Hematopoietic multipotent progenitor cell treated with erythropoietin and hydrocortisone succinate and interleukin-3 and kit ligand, for 17 days (in vitro differentiated cells): ENCODE data around the gene LGI2.
"Not testable (repeated sequence)": the region's sequence is repeated elsewhere in the genome, so short reads cannot be mapped to it uniquely, and the experiment has no call there.

ENCODE experiments used
- DNase-seq: peaks from one replicate; pipeline ENCODE4 v3.0.0-alpha.2; 2015; ENCODE audit warnings: low spot score

LGI2 gene

GRCh38 chr4:25050370-25051078, 19.8 kb upstream of the LGI2 start:
- DNase-seq = peak; percentile 64

GRCh38 chr4:25043548-25043947, 12.8 kb upstream of the LGI2 start:
- DNase-seq = no peak

GRCh38 chr4:25033526-25033925, 2.8 kb upstream of the LGI2 start:
- no peak for DNase-seq

- DNase-seq = no peak
Measured at GRCh38 chr4:25032126-25032525, 1.4 kb upstream of the LGI2 start.

DNA sequence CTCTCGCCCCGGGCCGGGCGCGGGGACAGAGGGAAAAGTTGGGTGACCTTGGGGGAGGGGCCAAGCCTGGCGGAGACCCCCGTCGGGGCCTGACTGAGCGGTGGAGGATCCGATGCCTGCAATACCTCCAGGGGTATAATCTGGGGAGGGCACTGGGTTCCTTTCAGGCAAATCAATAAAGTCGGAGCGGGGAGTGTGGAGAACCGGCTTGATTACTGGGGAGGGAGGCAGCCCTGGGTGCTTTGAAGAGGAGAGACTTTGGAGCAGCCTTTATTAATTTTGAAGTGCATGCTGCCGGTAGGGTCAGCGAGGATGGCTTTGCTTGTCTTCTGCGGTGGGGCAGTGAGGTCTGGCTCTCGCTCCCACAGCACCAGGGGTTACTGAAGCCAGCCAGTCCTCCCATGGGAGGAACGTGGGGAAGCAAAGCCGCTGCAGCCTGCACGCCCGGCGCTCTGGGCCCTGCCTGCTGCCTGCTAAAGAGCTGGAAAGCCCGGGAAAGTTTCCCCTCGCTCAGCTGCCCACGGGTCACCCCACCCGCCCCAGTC, 403 bp upstream of the LGI2 start:
- no peak for DNase-seq

DNA sequence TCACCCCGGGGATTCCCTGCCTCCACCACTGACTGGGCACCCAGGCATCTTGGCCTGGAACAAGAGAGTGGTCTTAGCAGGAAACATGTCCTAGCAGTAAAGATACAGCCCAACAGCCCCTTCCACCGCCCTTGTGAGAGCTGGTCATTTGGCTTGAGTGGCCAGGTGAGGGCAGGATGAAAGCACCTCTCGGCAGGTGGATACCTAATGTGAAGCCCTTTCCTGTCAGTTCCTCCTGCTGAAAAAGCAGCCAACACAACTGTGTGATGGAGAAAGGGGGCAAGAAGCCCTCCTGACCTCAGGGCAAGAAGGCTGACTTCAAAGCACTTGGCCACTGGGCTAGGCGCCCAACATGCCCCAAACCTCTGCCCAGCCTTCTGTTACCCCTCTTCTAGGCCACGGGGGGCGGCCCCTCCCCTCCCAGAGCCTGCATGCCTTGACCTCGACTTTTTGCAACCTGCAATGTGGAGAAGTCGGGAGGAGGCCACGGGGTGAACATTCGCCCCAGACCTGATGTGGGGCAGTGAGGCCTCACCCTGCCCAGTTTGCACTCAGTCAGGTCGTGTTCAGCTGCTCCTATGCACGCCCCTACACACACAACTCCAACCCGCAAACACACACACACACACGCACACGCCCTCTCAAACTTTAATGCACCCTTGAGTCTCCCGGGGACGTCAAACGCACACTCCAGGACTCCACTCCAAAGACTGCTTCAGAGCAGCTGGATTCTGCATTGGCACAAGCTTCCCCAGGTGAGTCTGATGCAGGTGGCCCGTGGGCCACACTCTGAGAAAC, 1.1 kb downstream of the LGI2 start:
- no peak for DNase-seq

DNA sequence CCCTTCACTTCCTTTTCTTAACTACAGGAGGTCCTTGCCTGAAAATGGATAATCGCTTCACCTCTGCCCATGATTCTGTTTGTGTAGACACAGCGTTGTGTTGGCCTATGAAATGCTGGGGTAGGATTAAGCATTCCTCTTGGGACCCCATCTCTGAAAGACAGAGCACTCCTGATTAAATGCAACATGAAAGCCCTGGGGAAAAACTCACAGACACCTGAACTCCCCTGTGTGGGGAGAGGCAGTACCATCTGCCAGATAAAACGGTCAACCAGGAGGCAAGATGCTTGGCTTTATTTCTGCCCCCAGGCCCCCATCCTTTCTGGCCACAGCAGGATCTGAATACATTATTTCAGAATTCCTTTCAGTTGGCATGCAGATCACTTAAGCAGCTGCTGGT, 1.9 kb downstream of the LGI2 start:
- DNase-seq = no peak

GRCh38 chr4:25022766-25023165, 8.0 kb downstream of the LGI2 start:
- DNase-seq = no peak

GRCh38 chr4:25021216-25021615, 9.5 kb downstream of the LGI2 start:
- DNase-seq = no peak

GRCh38 chr4:25020236-25020635, 10.5 kb downstream of the LGI2 start:
- DNase-seq = no peak

DNA sequence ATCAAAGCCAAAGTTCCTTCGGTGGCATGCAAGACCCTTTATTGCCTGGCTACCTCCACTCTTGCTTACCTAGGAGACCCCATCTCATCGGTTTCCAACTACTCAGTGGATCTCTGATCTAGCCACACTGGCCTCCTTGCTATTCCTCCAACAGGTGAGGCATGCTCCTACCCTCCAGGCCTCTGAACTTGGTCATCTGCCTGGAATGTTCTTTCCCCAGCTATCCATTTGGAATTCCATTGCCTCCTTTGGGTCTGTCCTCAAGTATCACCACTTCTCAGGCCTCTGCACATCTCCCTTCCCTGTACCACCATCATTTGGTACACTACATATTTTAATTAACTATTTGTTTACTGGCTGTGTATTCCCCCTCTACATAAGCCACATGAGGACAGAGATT, 11.2 kb downstream of the LGI2 start:
- no peak for DNase-seq

DNA sequence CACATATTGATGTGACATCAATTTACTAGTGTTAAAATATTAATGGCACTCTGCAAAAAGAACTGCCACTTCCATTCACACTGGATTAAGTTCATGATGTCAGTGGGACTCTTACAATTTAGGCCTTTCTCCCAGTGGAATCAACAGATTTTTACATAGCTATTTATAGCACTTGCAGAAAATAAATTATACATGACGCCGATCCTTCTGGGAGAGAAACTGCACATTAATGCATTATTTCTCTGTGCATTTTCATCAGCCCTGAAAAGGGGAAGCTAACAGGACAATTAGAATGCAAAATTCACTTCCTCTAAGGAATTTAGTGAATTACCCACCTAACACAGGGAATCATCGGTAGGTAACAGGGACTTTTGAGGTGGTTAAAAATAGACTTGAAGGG, 15.7 kb downstream of the LGI2 start:
- no peak for DNase-seq

- DNase-seq = not testable (repeated sequence)
Measured at GRCh38 chr4:25014662-25014983, 16.1 kb downstream of the LGI2 start.

GRCh38 chr4:25013756-25014661, 16.7 kb downstream of the LGI2 start:
- DNase-seq = no peak

- DNase-seq = no peak
Measured at GRCh38 chr4:25012655-25013054, 18.1 kb downstream of the LGI2 start.

DNA sequence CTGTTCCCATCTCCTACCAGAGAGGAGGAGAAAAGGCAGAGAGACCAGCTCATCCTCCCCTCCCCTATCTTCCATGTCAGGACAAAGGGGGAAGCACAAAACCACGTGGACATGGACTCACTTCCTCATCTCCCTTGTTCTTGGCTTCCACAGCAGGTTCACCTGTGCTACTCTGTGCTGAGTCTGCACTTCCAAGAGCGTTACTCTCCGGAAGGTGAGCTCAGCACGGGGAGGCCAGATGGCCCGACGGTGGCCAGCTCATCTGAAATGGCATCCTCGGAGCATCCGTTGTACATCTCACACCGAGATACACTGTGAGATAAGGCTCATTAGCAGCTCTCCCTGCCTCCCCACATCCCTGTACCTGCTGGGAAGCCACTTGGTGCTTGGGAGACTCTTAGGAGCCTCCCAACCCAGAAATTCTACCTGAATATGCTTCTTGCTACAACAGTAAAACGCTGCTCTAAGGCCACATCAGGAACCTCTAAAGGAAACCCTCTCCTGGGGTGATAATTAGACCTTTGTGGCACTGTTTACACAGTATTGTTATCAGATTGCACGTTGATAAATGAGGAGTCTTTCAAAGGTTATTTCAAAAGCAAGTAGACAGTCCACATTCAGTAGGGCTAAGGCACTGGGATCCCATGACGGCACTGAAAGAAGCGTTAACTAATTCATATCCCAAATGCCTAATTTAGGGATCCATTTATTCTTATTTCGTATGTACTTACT, 19.4 kb downstream of the LGI2 start:
- no peak for DNase-seq

DNA sequence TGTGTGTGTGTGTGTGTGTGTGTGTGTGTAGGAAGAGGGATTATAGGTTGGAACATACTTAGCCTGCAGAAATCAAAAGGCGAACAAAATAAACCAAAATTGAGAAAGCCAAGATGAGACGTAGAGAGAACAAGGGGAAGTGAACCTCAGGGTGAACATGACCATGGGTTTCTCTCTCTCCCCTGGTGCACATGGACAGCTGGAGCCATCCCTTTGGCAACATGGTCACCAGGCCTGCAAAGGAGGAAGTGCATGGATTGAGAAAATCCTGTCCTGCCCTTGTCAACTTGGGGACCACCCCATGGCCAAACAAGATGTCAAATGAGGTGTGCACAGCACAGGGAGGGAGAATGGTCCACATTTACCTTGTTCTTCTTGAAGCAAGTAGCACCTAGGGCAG, 23.1 kb downstream of the LGI2 start:
- no peak for DNase-seq

DNA sequence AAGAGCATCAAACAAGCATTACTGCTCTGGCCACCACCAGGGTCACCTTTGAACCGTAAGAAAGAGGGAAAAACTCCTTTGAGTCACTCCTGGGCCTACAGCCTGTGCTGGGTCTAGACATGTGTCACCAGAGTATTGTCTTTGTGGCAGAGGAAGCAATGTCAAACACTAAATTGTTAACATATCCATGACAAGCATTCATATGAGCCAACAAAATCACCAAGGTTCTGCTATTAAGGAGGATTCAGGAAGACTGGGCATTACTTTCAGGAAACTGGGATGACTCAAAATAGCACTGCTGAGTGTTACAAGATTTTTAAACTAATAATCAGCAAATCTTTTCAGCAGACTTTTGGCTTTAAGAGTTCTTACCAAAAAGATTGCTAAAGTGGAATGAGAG, 28.1 kb downstream of the LGI2 start:
- no peak for DNase-seq

DNA sequence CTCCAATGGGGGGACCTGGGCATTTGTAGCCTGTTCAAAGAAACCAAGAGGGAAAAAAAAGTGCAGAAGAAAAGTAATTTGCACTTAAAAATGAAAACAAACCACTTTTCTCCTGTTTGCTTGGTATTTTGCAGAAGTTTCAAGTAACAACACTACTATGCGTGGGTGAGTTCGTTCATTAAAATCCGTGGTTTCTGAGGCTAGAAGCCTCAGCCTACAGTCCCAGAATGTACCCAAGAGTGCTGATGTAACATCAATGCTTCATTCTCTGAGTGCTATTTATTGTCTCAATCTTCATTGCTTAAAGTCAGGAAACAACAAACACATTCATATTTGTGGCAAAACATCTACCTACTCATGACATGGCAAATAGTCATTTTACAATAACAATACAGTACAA, 29.2 kb downstream of the LGI2 start:
- no peak for DNase-seq

- DNase-seq = no peak
Measured at GRCh38 chr4:25000639-25001038, 30.1 kb downstream of the LGI2 start.

DNA sequence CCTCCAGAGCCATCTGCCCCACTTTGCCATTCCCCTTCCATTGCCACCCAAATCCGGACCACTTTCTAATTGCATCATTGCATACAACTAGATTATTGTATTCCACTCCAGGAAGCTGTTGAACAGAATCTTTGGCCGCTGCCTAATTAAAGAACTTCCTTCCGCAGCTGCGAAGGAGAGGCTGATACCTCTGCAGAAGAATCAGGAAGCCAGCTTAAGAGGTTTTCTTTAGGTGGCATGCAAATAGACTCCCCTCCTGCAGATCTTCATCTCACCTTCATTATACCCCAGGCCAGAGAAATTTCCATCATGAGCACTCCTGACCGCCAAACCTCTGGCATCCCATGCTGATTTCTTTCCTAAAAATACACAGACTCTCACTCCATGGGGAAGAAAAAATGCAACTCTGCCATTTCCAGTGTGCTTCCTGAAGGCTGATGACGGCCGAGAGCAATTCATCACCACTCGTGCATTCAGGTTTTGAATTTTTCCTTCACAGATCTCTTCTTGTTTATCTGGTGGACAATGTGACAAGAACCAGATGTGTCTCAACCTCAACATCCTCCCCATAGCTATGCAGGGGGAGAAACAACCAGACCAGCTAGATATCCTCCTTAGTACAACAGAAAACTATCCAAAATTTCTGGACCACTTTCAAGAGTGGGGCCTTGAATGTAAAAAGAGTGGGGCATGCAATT, 31.2 kb downstream of the LGI2 start:
- no peak for DNase-seq
